HL-60 (cell line): Measurements from ENCODE around the gene FALEC.

ENCODE experiments used
- POLR2AphosphoS5 ChIP-seq: IDR thresholded peaks from 2 replicates; pipeline ENCODE4 v1.6.1; 2012; ENCODE audit warnings: low read depth
- SPI1 ChIP-seq: IDR thresholded peaks from 2 replicates; pipeline ENCODE4 v1.6.1; 2012; ENCODE audit warnings: low read depth, mild to moderate bottlenecking, borderline replicate concordance
- TF ChIP-seq, protein P1 (sequence below): IDR thresholded peaks from one replicate; pipeline ENCODE4 v1.5.1; 2011; ENCODE audit warnings: low read length, control low read depth, inconsistent platforms; ENCODE audit not compliant: insufficient read depth
- TF ChIP-seq, protein P2 (sequence below): IDR thresholded peaks from 2 replicates; pipeline ENCODE4 v1.6.1; 2012; ENCODE audit warnings: low read depth; ENCODE audit not compliant: insufficient replicate concordance

DNA sequence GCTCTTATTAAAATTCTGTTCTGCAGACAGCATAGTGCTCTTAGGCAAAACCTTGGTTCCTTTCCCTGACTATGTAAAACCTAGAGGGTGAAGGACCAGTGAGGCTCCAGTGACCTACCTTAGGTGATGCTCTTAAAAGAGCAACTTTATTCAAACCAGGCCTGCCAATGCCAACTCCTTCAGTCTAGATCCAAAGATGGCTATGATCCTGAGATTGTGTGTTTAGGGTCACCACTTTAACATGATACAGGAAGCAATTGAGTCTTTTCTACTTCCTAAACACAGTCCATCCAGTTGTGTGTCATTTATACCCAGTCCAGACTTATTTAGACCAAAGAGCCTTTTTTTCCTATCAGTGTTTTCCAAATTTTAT lies 53.0 kb downstream of the FALEC start:
- TF ChIP-seq, protein P1, sequence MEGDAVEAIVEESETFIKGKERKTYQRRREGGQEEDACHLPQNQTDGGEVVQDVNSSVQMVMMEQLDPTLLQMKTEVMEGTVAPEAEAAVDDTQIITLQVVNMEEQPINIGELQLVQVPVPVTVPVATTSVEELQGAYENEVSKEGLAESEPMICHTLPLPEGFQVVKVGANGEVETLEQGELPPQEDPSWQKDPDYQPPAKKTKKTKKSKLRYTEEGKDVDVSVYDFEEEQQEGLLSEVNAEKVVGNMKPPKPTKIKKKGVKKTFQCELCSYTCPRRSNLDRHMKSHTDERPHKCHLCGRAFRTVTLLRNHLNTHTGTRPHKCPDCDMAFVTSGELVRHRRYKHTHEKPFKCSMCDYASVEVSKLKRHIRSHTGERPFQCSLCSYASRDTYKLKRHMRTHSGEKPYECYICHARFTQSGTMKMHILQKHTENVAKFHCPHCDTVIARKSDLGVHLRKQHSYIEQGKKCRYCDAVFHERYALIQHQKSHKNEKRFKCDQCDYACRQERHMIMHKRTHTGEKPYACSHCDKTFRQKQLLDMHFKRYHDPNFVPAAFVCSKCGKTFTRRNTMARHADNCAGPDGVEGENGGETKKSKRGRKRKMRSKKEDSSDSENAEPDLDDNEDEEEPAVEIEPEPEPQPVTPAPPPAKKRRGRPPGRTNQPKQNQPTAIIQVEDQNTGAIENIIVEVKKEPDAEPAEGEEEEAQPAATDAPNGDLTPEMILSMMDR = no peak
- TF ChIP-seq POLR2AphosphoS5 = no peak
- TF ChIP-seq, protein P2, sequence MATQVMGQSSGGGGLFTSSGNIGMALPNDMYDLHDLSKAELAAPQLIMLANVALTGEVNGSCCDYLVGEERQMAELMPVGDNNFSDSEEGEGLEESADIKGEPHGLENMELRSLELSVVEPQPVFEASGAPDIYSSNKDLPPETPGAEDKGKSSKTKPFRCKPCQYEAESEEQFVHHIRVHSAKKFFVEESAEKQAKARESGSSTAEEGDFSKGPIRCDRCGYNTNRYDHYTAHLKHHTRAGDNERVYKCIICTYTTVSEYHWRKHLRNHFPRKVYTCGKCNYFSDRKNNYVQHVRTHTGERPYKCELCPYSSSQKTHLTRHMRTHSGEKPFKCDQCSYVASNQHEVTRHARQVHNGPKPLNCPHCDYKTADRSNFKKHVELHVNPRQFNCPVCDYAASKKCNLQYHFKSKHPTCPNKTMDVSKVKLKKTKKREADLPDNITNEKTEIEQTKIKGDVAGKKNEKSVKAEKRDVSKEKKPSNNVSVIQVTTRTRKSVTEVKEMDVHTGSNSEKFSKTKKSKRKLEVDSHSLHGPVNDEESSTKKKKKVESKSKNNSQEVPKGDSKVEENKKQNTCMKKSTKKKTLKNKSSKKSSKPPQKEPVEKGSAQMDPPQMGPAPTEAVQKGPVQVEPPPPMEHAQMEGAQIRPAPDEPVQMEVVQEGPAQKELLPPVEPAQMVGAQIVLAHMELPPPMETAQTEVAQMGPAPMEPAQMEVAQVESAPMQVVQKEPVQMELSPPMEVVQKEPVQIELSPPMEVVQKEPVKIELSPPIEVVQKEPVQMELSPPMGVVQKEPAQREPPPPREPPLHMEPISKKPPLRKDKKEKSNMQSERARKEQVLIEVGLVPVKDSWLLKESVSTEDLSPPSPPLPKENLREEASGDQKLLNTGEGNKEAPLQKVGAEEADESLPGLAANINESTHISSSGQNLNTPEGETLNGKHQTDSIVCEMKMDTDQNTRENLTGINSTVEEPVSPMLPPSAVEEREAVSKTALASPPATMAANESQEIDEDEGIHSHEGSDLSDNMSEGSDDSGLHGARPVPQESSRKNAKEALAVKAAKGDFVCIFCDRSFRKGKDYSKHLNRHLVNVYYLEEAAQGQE = no peak
- no peak for TF ChIP-seq SPI1
